Tibial nerve (tissue), 4 donors: ENCODE measurements around the gene PREP. TPM values are rescaled to one million over a fixed set of nuclear protein-coding genes. Genes with fewer than 3 reads are reported as not detected.

Experiments
- DNase-seq, 2 donors: peaks; one replicate each; pipeline ENCODE4 v3.0.0-alpha.2; 2019; ENCODE audit warnings: low spot score in 2 of 2
- H3K27ac ChIP-seq, 4 donors: fragments of 200-600 bp; sonication (generic) in 3 of 4; one replicate each; pipeline ENCODE4 v1.5.1; 2017 to 2019; ENCODE audit warnings: mild to moderate bottlenecking in 1 of 4
- H3K27me3 ChIP-seq, 2 donors: fragments of 200-600 bp; sonication (generic) in 1 of 2; one replicate each; pipeline versions ENCODE4 v1.5.1 to v1.6.0; 2017 to 2019
- H3K36me3 ChIP-seq, 3 donors: fragments of 200-600 bp; sonication (generic); one replicate each; pipeline ENCODE4 v1.5.1; 2018 to 2019
- H3K4me1 ChIP-seq, 4 donors: fragments of 200-600 bp; sonication (generic) in 3 of 4; one replicate each; pipeline ENCODE4 v1.5.1; 2017 to 2019
- H3K4me3 ChIP-seq, 4 donors: fragments of 200-600 bp; sonication (generic) in 3 of 4; one replicate each; pipeline ENCODE4 v1.5.1; 2017 to 2019; ENCODE audit warnings: mild to moderate bottlenecking in 1 of 4, moderate library complexity in 1 of 4
- H3K9me3 ChIP-seq, 4 donors: fragments of 200-600 bp; sonication (generic) in 3 of 4; one replicate each; pipeline ENCODE4 v1.5.1; 2017 to 2019
- EP300 ChIP-seq, 2 donors: sonication (generic); formaldehyde crosslinking; IDR thresholded peaks; one replicate each; pipeline ENCODE4 v1.6.1; 2017; ENCODE audit warnings: antibody characterized with exemption in 2 of 2, mild to moderate bottlenecking in 1 of 2
- POLR2A ChIP-seq, 2 donors: fragments of 450-650 bp; IDR thresholded peaks; one replicate each; pipeline ENCODE4 v1.6.1; 2017; ENCODE audit warnings: antibody characterized with exemption in 2 of 2, mild to moderate bottlenecking in 2 of 2, moderate library complexity in 2 of 2
- WGBS, 2 donors: methylation state at CpG; one replicate each; pipeline ENCODE4 v1.1.5; 2018; 5-methylcytosine and 5-hydroxymethylcytosine counted together
- total RNA-seq, 4 donors: library from RNA; depleted of rRNA; stranded (reverse); fragments of >200 nt; gene quantifications; one replicate each; pipeline ENCODE4 v1.1.0, GENCODE V29; 2016
- TF ChIP-seq, protein P1 (sequence below), 5 experiments: fragments of 200-600 bp in 3 of 5; fragments of 450-650 bp in 2 of 5; sonication (generic) in 3 of 5; IDR thresholded peaks; one replicate each; pipeline ENCODE4 v1.5.1; 2016 to 2019; ENCODE audit warnings: antibody characterized with exemption in 5 of 5, mild to moderate bottlenecking in 3 of 5, moderate library complexity in 2 of 5

PREP gene
- total RNA-seq, 4 donors from 2014 or later = 19.7 to 21.9 (median 21.6) TPM

DNA sequence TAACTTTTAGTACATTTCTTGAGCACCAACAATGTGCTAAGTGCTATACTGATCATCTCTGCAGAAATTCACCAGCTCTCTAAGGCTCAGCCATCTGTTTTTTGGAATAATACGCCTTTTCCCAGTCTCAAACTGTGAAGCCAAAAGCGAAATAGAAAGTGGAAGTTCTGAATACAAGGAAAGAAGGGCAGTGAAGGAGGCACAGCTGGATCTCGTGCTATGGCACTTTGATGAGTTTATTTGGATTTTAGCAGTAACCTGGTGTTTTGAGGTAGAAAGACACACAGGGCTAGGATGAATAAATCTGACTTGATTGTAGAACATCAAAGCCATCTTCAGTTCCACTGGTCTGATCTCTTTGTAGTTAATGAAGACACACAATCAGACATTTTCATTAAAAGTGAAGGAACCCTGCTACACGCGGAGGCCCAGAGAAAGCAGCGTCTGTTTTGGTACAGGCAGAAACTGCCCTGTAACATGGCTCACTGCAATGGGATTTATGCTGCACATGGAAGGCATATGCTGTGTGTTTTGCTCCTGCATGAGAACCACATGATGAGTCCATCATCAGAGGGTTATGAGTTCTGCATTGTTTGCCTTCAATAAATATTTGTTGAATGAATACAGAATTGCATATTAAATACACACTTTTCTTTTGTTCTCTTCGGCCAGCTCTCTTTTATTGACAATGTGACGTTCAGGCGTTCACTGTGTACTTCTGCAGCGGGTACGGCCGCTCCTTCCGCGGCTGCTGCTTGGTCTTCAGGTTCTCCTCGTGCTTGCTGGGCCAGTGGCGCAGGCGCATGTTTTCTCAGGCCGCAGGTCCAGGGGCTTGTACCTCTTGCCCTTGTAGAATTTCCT, 100.9 kb downstream of the PREP start:
- TF ChIP-seq, protein P1, sequence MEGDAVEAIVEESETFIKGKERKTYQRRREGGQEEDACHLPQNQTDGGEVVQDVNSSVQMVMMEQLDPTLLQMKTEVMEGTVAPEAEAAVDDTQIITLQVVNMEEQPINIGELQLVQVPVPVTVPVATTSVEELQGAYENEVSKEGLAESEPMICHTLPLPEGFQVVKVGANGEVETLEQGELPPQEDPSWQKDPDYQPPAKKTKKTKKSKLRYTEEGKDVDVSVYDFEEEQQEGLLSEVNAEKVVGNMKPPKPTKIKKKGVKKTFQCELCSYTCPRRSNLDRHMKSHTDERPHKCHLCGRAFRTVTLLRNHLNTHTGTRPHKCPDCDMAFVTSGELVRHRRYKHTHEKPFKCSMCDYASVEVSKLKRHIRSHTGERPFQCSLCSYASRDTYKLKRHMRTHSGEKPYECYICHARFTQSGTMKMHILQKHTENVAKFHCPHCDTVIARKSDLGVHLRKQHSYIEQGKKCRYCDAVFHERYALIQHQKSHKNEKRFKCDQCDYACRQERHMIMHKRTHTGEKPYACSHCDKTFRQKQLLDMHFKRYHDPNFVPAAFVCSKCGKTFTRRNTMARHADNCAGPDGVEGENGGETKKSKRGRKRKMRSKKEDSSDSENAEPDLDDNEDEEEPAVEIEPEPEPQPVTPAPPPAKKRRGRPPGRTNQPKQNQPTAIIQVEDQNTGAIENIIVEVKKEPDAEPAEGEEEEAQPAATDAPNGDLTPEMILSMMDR (IDR thresholded peaks at IDR 0.05) = no peak
- TF ChIP-seq POLR2A (IDR thresholded peaks at IDR 0.05) (no peak), EP300 (IDR thresholded peaks at IDR 0.05) (no peak)
- WGBS, 2 donors = 91 to 93% methylated on average over 18 of the region's 18 CpGs
- H3K36me3 ChIP-seq = peaks cover 0 to 27% (median 0%) of the 10 kb centered on the region in 3 donors
- H3K27me3 ChIP-seq = no peaks in the 10 kb centered on the region
- no peak overlapping the region for H3K4me3 ChIP-seq
- H3K4me1 ChIP-seq = no peaks in the 10 kb centered on the region
- no peaks in the 10 kb centered on the region for H3K9me3 ChIP-seq
- no peak overlapping the region for H3K27ac ChIP-seq
- DNase-seq = no peak

DNA sequence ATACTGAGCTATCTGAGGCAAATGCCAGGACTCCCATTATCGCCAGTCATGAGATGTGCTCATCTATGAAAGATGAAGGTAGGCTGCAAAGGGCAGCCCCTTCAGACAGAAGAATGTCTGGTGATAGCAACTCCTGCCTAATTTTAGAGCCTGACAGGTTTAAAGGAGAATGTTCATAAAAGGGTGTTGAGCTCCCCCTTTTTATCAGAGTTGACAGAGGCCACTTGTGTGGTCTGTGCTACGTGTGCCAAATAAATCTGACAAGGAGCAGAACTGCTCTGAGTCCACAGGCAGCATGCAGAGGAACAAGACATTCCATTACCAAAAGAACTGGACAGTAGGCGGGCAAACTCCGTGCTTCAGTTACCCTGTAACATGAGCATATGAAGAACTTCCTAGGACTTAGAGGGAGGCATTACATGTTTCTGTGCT, 101.8 kb downstream of the PREP start:
- WGBS, 2 donors = 67 to 71% methylated on average over 4 of the region's 4 CpGs
- no peak overlapping the region for H3K27ac ChIP-seq

DNA sequence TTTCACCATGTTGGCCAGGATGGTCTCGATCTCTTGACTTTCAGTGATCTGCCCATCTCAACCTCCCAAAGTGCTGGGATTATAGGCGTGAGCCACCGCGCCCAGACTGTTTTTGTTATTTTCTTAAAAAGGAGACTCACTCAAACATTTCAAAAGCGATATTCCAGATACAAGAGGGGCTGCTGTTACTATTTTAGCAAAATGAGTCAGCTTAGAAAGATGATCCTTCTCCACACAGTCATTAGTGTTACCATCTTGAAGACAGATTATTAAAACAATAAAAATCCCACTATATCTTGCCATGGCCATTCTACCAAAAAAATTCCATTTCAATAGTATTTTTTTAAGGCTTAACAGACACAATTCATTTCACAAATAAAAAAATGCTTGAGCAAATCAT, 102.8 kb downstream of the PREP start:
- TF ChIP-seq EP300 (IDR thresholded peaks at IDR 0.05) = no peak
- TF ChIP-seq, protein P1 (IDR thresholded peaks at IDR 0.05) = no peak
- no peak for TF ChIP-seq POLR2A (IDR thresholded peaks at IDR 0.05)
- H3K4me3 ChIP-seq = no peak overlapping the region
- no peaks in the 10 kb centered on the region for H3K4me1 ChIP-seq
- WGBS, 2 donors = 95 to 99% methylated on average over 5 of the region's 5 CpGs
- no peaks in the 10 kb centered on the region for H3K9me3 ChIP-seq
- peaks cover 0 to 25% (median 0%) of the 10 kb centered on the region in 3 donors for H3K36me3 ChIP-seq
- no peak overlapping the region for H3K27ac ChIP-seq
- no peaks in the 10 kb centered on the region for H3K27me3 ChIP-seq
- no peak for DNase-seq

More for the DNA sequence above, 101.8 kb downstream of the PREP start:
- Histone ChIP-seq H3K36me3 (peaks cover 0 to 25% (median 0%) of the 10 kb centered on the region in 3 donors), H3K9me3 (no peaks in the 10 kb centered on the region), H3K4me3 (no peak overlapping the region), H3K4me1 (no peaks in the 10 kb centered on the region), H3K27me3 (no peaks in the 10 kb centered on the region)
- no peak for DNase-seq
- TF ChIP-seq, protein P1 (IDR thresholded peaks at IDR 0.05) = no peak
- no peak for TF ChIP-seq POLR2A (IDR thresholded peaks at IDR 0.05)
- no peak for TF ChIP-seq EP300 (IDR thresholded peaks at IDR 0.05)

DNA sequence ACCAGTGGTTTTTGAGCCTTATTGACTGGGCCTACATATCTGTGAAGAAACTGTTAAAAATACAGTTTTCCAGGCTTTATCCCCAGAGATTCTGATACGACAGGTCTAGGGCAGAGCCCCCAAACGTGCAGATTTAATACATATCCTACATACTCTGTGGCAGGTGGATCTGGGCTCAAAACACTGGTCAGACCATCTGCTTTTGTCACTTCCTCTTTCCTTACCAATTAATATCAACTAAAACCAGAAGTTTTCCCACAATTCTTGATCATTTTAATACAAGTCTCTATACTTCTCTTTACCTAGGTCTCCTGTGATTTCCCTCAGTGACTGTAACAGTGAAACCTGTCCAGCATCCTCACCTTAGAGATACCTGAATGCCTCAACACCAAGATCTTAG, 108.8 kb downstream of the PREP start:
- TF ChIP-seq EP300 (IDR thresholded peaks at IDR 0.05) (no peak), POLR2A (IDR thresholded peaks at IDR 0.05) (no peak)
- TF ChIP-seq, protein P1 (IDR thresholded peaks at IDR 0.05) = no peak
- Histone ChIP-seq H3K36me3 (peaks cover 0 to 34% (median 0%) of the 10 kb centered on the region in 3 donors), H3K27me3 (no peaks in the 10 kb centered on the region), H3K9me3 (peaks cover 0 to 3% (median 0%) of the 10 kb centered on the region in 4 donors), H3K27ac (no peak overlapping the region), H3K4me1 (no peaks in the 10 kb centered on the region), H3K4me3 (no peak overlapping the region)
- WGBS, 2 donors = 76 to 95% methylated on average over 2 of the region's 2 CpGs
- no peak for DNase-seq

DNA sequence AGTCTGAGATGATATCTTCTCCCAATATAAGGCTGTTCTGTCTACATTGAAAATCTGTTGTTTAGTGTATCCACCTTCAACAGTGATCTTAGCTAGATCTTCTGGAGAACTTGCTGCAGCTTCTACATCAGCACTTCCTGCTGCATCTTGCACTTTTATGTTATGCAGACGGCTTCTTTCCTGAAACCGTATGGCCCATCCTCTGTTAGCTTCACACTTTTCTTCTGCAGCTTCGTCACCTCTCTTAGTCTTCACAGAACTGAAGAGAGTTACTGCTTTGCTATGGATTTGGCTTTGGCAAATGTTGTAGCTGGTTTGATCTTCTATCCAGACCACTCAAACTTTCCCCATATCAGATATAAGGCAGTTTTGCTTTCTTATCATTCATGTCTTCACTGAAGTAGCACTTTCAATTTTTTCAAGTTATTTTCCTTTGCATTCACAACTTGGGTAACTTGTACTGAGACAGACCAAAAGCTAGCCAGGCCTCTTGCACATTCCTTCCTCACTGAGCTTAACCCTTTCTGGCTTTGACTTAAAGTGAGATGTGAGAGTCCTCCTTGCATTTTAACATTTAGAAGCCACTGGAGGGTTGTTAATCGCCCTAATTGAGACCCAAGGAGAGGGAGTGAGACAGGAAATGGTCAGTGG, 110.1 kb downstream of the PREP start:
- Histone ChIP-seq H3K36me3 (peaks cover 0 to 37% (median 0%) of the 10 kb centered on the region in 3 donors), H3K4me1 (no peaks in the 10 kb centered on the region), H3K4me3 (no peak overlapping the region), H3K27me3 (no peaks in the 10 kb centered on the region), H3K9me3 (peaks cover 0 to 3% (median 0%) of the 10 kb centered on the region in 4 donors), H3K27ac (no peak overlapping the region)
- TF ChIP-seq EP300 (IDR thresholded peaks at IDR 0.05) = no peak
- no peak for TF ChIP-seq POLR2A (IDR thresholded peaks at IDR 0.05)
- TF ChIP-seq, protein P1 (IDR thresholded peaks at IDR 0.05) = no peak
- 96 to 97% methylated on average over 4 of the region's 4 CpGs for WGBS, 2 donors
- no peak for DNase-seq
